C4-2B (cell line): ENCODE data around the gene EPC1.

Experiments
- CTCF ChIP-seq: fragments of 450-650 bp; conservative IDR thresholded peaks from 2 replicates; pipeline ENCODE4 v1.5.1; 2017; ENCODE audit warnings: mild to moderate bottlenecking
- ZFX ChIP-seq: fragments of 450-650 bp; IDR thresholded peaks from 2 replicates; pipeline ENCODE4 v1.6.1; 2017

GRCh38 chr10:32340596-32341180, 6.3 kb downstream of the EPC1 start:
- TF ChIP-seq CTCF (no peak), ZFX (no peak)
